ENCODE data around the gene NRIP3.

NRIP3 gene

GRCh38 chr11:9003573-9004182 lies at the start of gene NRIP3:
TSS of gene NRIP3 (minus strand) at chr11:9004001. CDS start at chr11:9003935, 66 bp downstream.
- DNase-seq (ENCODE audit: low read depth): peak; percentile 56

GRCh38 chr11:9052316-9052715 lies 48.5 kb upstream of the NRIP3 start:
- no peak for DNase-seq (ENCODE audit: low read depth)

GRCh38 chr11:9049959-9050358 lies 46.2 kb upstream of the NRIP3 start:
- DNase-seq (ENCODE audit: low read depth): no peak

- DNase-seq (ENCODE audit: low read depth): no peak
These were observed 44.2 kb upstream of the NRIP3 start for GRCh38 chr11:9047964-9048523.

- no peak for DNase-seq (ENCODE audit: low read depth)
These were observed 42.7 kb upstream of the NRIP3 start for GRCh38 chr11:9046481-9046880.

- DNase-seq (ENCODE audit: low read depth): no peak
These were observed 38.7 kb upstream of the NRIP3 start for GRCh38 chr11:9042488-9042887.

GRCh38 chr11:9041747-9042146 lies 37.9 kb upstream of the NRIP3 start:
- no peak for DNase-seq (ENCODE audit: low read depth)

- no peak for DNase-seq (ENCODE audit: low read depth)
These were observed 36.6 kb upstream of the NRIP3 start for GRCh38 chr11:9040410-9040809.

GRCh38 chr11:9039863-9040262 lies 36.1 kb upstream of the NRIP3 start:
- no peak for DNase-seq (ENCODE audit: low read depth)

GRCh38 chr11:9039198-9039597 lies 35.4 kb upstream of the NRIP3 start:
- no peak for DNase-seq (ENCODE audit: low read depth)

GRCh38 chr11:9038541-9038940 lies 34.7 kb upstream of the NRIP3 start:
- no peak for DNase-seq (ENCODE audit: low read depth)

- DNase-seq (ENCODE audit: low read depth): no peak
These were observed 34.2 kb upstream of the NRIP3 start for GRCh38 chr11:9037963-9038362.

GRCh38 chr11:9037046-9037780 lies 33.4 kb upstream of the NRIP3 start:
- no peak for DNase-seq (ENCODE audit: low read depth)

GRCh38 chr11:9030601-9031000 lies 26.8 kb upstream of the NRIP3 start:
- no peak for DNase-seq (ENCODE audit: low read depth)

- no peak for DNase-seq (ENCODE audit: low read depth)
These were observed 25.6 kb upstream of the NRIP3 start for GRCh38 chr11:9029422-9029821.

GRCh38 chr11:9028581-9028980 lies 24.8 kb upstream of the NRIP3 start:
- no peak for DNase-seq (ENCODE audit: low read depth)

- DNase-seq (ENCODE audit: low read depth): no peak
These were observed 21.5 kb upstream of the NRIP3 start for GRCh38 chr11:9025101-9025850.

GRCh38 chr11:9022961-9023680 lies 19.3 kb upstream of the NRIP3 start:
- DNase-seq (ENCODE audit: low read depth): no peak

GRCh38 chr11:9020916-9021315 lies 17.1 kb upstream of the NRIP3 start:
- no peak for DNase-seq (ENCODE audit: low read depth)

GRCh38 chr11:9019861-9020260 lies 16.1 kb upstream of the NRIP3 start:
- no peak for DNase-seq (ENCODE audit: low read depth)

GRCh38 chr11:9017773-9018172 lies 14.0 kb upstream of the NRIP3 start:
- no peak for DNase-seq (ENCODE audit: low read depth)
